Loucy (cell line): ENCODE results near the gene CCDC57.

Experiments
- CTCF ChIP-seq: fragments of 200-600 bp; sonication (generic); conservative IDR thresholded peaks from 2 replicates; pipeline ENCODE4 v1.5.1; 2014; ENCODE audit warnings: mild to moderate bottlenecking, antibody characterized with exemption, low read length
- EZH2phosphoT487 ChIP-seq: fragments of 200-600 bp; IDR thresholded peaks from 2 replicates; pipeline ENCODE4 v1.6.1; 2018; ENCODE audit warnings: antibody characterized with exemption, mild to moderate bottlenecking, moderate library complexity, borderline replicate concordance

DNA sequence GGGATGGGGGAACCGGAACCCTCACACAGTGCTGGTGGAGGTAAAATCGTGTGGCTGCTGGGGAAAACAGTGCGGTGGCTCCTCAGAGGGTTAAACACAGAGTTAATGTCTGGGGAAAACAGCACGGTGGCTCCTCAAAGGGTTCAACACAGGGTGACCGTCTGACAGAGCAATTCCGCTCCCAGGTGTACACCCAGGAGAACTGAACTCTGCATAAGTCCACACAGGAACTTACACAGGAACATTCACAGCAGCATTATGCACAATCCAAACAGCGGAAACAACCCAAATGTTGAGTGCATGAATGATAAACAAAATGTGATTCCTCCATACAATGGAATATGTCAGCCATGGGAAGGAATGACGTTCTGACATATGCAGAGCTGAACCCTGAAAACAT lies 51.4 kb downstream of the CCDC57 start:
- no peak for TF ChIP-seq CTCF
- no peak for TF ChIP-seq EZH2phosphoT487
